ENCODE results near the gene DVL2. TPM values are rescaled to one million over a fixed set of nuclear protein-coding genes. Genes with fewer than 3 reads are reported as not detected.
A peak's percentile ranks its signal among the peaks of the same experiment; 100 is the strongest.

The DVL2 gene
- polyA plus RNA-seq, 1 donor from 2014 or later: 41.1 TPM

GRCh38 chr17:7282752-7283321 is 48.5 kb upstream of the DVL2 start:
- Histone ChIP-seq H3K36me3 (ENCODE audit: insufficient read depth, low read length) (no peaks in the 10 kb centered on the region), H3K9ac (ENCODE audit: low read length) (no peak overlapping the region), H3K4me2 (ENCODE audit: low read length) (no peak overlapping the region), H3K4me3 (ENCODE audit: low read length) (no peak overlapping the region), H3K9me3 (ENCODE audit: low read length) (no peaks in the 10 kb centered on the region), H4K20me1 (ENCODE audit: insufficient read depth) (no peaks in the 10 kb centered on the region), H3K27me3 (ENCODE audit: insufficient read depth, low read depth, low read length) (peaks cover 31% of the 10 kb centered on the region), H2AFZ (ENCODE audit: low read depth, low read length) (no peak overlapping the region), H3F3A (ENCODE audit: insufficient read depth, low read length, poor library complexity, severe bottlenecking) (no peaks in the 10 kb centered on the region), H3K27ac (ENCODE audit: low read length) (no peak overlapping the region), H3K79me2 (replicated peaks; ENCODE audit: insufficient read depth, low read length) (no peaks in the 10 kb centered on the region), H3K9me2 (ENCODE audit: insufficient read depth, low read length) (no peaks in the 10 kb centered on the region)
- TF ChIP-seq TAF1 (IDR thresholded peaks at IDR 0.05; ENCODE audit: low read depth) (no peak), REST (IDR thresholded peaks at IDR 0.05; ENCODE audit: borderline replicate concordance) (no peak), MXI1 (conservative IDR thresholded peaks at IDR 0.05; ENCODE audit: poor library complexity, severe bottlenecking) (no peak), POLR2AphosphoS5 (IDR thresholded peaks at IDR 0.05) (no peak), RAD21 (conservative IDR thresholded peaks at IDR 0.05) (no peak), EZH2 (IDR thresholded peaks at IDR 0.05; ENCODE audit: borderline replicate concordance, insufficient read depth, low read length, poor library complexity, severe bottlenecking) (no peak), EP300 (conservative IDR thresholded peaks at IDR 0.05; ENCODE audit: poor library complexity, severe bottlenecking) (no peak), CTCF (IDR thresholded peaks at IDR 0.05; ENCODE audit: poor library complexity, severe bottlenecking) (no peak), SMC3 (conservative IDR thresholded peaks at IDR 0.05; ENCODE audit: poor library complexity) (no peak)

- Histone ChIP-seq H2AFZ (ENCODE audit: low read depth, low read length) (no peak overlapping the region), H3K9ac (ENCODE audit: low read length) (no peak overlapping the region), H3K79me2 (replicated peaks; ENCODE audit: insufficient read depth, low read length) (no peaks in the 10 kb centered on the region), H3F3A (ENCODE audit: insufficient read depth, low read length, poor library complexity, severe bottlenecking) (no peaks in the 10 kb centered on the region), H3K4me2 (ENCODE audit: low read length) (no peak overlapping the region), H3K27me3 (ENCODE audit: insufficient read depth, low read depth, low read length) (peaks cover 31% of the 10 kb centered on the region), H3K4me3 (ENCODE audit: low read length) (peak overlapping the region; percentile 60), H3K27ac (ENCODE audit: low read length) (no peak overlapping the region), H3K36me3 (ENCODE audit: insufficient read depth, low read length) (no peaks in the 10 kb centered on the region), H3K9me3 (ENCODE audit: low read length) (no peaks in the 10 kb centered on the region), H3K9me2 (ENCODE audit: insufficient read depth, low read length) (no peaks in the 10 kb centered on the region), H4K20me1 (ENCODE audit: insufficient read depth) (no peaks in the 10 kb centered on the region)
- no peak for TF ChIP-seq POLR2AphosphoS5 (IDR thresholded peaks at IDR 0.05)
- TF ChIP-seq EP300 (conservative IDR thresholded peaks at IDR 0.05; ENCODE audit: poor library complexity, severe bottlenecking): no peak
- peak; percentile 27 for TF ChIP-seq EZH2 (IDR thresholded peaks at IDR 0.05; ENCODE audit: borderline replicate concordance, insufficient read depth, low read length, poor library complexity, severe bottlenecking)
- TF ChIP-seq RAD21 (conservative IDR thresholded peaks at IDR 0.05): no peak
- TF ChIP-seq CTCF (IDR thresholded peaks at IDR 0.05; ENCODE audit: poor library complexity, severe bottlenecking): no peak
- no peak for TF ChIP-seq SMC3 (conservative IDR thresholded peaks at IDR 0.05; ENCODE audit: poor library complexity)
- no peak for TF ChIP-seq TAF1 (IDR thresholded peaks at IDR 0.05; ENCODE audit: low read depth)
Measured at GRCh38 chr17:7281953-7282751, 47.8 kb upstream of the DVL2 start.
